GM18867 (cell line): Measurements from ENCODE around the gene COTL1.
"Not testable (repeated sequence)": the region's sequence is repeated elsewhere in the genome, so short reads cannot be mapped to it uniquely, and the experiment has no call there.

Experiments
- ATAC-seq: cut with Tn5 transposase; IDR thresholded peaks from one replicate; pipeline ENCODE4 v1.9.1; 2021; ENCODE audit warnings: mild to moderate bottlenecking, moderate library complexity; ENCODE audit not compliant: unreplicated experiment

Gene COTL1

DNA sequence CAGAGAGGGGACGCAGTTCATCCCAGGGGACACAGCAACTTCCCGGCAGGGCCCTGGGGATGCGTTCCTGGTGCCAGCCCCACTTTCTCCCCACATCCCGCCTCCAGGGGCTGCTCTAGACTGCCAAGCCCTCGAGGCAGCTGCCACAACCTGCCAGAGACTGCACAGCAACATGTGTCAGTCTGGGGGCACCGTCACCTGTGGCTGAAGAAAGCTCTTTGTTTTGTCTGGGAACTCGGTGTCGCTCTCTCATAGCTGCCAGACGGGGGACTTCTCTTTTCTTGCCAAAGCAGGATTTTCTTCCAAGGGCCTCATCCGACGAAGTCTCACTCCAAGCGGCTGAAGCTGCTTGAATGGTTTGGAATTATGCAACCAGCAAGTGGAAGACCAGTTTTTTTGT, 43.7 kb downstream of the COTL1 start:
- ATAC-seq, result no peak

DNA sequence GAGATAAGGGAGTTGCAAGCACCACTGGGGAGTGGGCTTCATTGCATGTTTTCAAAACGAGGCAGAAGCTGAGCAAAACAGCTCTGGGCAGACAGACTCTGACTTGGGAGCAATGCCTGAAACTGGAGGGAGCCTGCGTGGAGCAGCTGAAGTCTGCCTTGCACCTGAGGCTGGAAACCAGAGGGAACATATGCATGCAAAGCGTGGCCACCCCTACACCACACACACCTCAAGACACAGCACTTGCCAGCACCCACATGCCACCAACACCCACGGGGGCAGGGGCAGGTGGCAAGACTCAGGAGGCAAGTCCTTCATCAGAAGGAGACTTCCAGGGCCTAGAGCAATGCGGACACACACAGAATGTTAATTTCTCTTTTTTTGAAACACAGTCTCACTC, 45.8 kb downstream of the COTL1 start:
- ATAC-seq, result peak; percentile 39

DNA sequence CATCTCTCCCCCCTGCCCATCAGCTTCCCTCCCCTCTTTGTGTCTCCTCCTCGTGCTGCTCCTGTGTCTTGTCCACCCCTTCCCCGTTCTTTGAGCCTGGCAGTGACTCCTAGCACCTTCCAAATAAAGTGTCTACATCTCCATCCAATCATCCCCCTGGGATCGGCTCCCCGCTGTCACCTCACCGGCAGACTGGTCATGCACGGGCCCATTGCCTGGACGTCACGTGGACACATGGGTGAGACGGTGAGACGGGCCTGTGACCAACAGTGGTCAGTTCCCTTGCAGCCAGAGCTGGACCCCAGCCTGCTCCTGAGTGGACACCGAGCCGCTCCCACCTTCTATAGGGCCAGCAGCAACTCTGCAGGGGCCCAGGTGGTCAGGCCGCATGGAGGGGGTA, 46.4 kb downstream of the COTL1 start:
- ATAC-seq, result no peak

DNA sequence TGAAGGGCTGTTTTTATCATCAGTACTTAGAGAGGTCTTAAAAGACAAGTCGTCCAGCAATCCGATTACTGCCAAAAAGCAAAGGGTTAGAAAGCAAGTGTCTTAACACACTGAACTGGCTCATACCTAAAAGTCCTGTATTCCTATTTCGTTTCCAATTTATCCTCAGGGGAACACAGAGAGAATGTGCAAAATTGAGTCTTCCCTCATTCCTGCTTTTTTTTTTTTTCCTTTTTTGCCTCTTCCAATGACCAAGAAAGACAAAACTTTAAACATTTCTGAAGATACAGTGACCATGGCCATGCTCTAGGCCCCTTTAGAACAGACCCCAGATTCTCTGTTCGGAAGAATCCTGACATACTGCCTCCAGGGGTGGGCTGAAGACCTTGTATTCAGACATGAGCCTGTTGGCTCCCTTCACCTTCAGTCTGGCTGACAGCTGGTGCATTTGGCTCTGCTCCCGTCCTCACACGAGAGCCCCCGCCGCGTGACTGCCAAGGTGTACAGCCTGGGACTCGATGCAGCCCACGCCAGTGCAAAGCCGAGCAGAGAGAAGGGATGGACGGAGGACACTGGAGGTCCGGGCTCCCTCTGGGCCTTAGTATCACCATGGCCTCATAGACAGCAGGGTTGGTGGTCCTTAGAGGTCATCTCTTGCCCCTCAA, 47.0 kb downstream of the COTL1 start:
- ATAC-seq, result no peak

DNA sequence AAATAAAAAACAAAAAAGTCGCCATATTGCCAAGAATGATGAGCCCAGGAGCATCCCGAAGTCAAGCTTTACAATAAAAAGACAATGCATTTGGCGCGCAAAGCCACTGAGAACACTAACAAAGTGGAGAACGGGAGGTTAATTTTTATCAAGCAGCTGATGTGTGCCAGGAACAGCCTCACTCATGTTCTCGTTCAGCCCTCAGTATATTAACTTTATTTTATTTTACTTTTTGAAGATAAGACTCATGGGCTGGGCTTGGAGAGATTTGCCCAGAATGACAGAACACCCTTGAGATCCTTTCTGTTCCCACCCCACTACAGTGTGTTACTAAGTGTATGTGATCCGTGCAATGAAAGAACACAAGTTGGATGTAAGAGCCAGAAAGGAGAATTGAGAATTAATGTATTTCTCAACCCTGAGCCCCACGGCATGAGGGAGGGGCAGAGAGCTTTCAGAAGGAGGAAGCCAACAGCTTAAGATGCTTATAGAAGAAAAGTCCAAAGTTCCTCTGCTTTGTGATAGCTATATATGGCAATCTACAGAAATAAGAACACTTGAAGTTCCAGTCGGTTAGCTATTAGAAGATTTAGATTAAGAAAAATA, 48.4 kb downstream of the COTL1 start:
- ATAC-seq, result no peak

DNA sequence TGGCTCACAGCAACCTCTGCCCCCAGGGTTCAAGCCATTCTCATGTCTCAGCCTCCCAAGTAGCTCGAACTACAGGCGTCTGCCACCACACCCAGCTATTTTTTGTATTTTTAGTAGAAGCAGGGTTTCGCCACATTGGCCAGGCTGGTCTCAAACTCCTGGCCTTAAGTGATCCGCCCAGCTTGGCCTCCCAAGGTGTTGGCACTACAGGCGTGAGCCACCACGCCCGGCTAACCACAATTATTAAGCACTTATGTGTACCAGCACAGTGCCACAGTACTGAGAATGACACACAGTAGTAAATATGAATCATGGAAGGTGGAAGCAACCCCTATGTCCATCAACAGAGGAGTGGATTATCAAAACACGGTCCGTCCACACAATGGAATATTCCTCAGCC, 49.8 kb downstream of the COTL1 start:
- no peak for ATAC-seq

DNA sequence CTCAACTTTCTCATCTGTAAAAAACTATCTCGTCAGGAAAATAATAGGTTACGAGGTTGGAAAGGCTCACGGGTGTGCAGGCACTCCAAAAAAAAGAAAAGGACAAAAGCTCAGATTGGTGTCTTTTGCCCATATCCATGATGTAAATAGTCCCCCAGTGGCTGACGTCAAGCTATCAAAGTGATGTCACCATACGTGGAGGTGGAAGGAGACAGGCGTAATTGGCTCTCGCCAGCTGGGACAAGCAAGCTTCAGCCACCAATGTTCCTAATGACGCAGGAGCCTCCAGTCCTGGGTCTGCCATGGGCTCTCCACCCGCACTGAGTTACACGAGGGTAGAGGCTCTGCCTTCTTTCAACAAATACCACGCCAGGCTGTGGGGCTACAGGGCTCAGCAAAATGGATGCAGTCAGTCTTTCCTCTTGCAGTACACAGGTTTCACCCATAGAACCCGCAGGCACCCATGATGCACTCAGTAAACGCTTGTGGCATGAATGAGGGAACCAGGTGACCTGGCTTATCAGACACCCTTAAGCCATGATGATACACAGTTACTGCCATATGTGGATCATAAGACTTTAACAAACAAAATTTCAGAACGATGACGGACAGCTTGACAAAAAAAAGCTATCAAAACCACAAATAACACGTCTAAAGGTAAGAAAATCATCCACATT, 50.5 kb downstream of the COTL1 start:
- no peak for ATAC-seq

DNA sequence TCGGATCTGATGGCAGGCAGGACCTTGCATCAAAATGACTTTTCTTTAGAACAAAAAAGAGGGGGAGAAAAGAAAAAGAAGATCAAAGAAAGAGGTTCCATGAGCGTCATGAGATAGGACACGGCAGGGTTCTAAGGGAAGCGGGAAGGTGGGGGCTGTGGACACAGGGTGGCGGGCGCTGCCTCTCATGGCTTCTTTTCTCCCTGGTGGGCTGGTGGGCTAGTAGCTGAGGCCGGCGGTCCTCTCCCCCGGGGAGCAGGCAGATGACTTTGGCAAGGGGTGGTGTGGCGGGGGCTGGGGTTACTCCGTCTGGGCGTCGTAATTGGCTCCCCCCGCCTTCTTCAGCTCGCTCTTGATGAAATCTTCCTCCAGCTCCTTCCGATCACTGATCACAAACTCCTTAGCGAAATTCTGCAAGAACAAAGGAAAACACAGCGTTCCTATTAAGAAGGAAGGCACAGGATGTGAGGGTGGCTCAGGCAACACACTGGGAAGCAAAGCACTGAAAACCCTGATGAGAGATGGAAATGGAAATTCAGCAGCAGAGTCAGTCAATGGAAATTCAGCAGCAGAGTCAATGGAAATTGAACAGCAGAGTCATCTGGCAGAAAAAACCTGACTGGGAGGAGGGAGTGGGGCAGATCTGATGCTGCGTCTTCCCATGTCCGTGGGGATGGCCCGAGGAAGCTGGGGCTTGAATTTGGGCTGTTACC, 51.2 kb downstream of the COTL1 start:
- no peak for ATAC-seq

DNA sequence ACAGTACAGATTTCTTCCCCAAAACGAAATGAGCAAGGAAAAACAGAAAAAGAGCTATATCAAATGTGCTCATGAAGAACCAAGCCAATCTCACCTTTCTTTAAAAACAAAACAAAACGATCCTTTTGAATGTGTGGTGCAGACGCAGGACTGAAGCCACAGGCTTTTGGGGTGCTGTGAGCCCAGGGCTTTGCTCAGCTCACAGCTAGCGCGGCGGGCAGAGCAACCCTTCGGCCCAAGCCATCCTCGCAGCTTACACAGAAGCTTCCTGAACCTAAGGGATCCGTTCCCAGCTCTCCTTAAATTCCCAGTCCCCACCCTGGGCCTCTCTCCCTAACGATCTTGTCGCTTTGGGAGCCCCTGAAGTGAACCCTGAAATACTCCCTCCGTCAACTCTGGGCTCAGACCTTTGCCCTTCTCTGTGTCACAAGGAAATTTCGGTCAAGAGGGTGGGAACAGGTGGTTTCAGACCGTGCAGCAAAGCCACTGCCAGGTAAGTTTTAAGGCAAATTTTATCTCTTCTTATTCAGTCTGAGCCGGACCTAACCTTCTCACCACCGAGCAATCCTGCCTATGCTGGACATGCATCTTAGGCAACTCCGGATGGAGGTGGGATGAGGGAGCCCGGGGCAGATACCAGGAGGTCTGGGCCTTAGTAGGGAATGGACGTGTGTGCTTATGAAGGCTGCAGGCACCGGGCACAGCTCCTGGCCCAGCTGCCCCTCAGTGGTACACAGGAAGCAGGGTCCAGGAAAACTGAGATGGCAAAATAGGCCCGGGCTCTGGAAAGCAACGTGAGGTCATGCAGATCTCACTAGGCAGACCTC, 52.0 kb downstream of the COTL1 start:
- ATAC-seq, result no peak

DNA sequence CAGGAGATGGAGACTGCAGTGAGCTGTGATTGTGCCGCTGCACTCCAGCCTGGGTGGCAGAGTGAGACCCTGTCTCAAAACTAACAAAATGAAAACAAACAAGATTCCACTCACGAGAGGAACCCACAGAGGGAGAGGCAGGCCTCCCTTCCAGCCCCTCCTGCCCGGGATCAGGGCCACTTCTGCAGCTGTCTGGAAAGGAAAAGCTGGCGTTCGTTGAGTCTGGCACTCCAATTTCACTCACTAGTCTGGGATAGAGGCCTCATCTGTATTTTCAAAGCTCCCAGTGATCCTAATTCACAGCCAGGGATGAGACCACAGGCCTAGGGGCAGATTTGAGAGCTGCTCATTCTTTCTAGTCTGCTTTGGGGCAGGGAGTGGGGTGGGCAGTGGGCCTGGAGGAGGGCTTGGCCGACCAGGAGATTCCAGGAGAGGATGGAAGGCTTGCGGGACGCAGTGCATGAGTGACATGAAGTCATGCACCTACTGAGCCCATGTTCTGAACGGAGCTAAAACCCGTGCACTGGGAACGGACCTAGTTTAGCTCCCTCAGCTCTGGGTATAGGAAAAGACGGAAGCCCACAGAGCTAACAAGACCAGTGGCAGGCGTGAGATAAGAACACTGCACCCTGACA, 54.0 kb downstream of the COTL1 start:
- ATAC-seq, result no peak

DNA sequence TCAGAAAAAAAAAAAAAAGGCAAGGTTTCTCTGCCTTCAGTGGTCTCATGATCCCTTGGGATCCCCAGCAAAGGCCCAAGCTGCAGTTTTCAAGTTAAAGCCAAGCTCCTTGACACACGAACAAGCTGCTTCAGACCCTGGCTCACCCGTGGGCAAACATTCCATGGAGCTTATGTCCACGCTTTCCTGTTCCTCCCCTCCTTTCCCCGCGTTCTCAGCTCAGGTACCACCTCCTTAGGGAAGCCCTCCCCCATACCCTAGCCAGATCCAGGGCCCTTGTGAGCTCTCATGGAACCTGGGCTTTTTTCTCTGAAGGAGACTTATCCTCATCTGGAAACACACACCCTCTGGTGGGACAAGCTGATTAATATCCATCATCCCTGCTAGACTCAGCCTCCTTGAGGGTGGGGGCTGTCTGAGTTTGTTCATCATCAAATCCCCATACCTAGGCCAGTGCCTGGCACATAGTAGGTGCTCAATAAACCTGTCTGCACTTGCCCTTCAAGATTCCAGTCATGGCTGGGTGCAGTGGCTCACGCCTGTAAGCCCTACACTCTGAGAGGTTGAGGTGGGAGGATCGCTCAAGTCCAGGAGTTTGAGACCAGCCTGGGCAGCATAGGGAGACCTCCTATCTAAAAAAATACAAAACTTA, 54.7 kb downstream of the COTL1 start:
- ATAC-seq, result no peak

DNA sequence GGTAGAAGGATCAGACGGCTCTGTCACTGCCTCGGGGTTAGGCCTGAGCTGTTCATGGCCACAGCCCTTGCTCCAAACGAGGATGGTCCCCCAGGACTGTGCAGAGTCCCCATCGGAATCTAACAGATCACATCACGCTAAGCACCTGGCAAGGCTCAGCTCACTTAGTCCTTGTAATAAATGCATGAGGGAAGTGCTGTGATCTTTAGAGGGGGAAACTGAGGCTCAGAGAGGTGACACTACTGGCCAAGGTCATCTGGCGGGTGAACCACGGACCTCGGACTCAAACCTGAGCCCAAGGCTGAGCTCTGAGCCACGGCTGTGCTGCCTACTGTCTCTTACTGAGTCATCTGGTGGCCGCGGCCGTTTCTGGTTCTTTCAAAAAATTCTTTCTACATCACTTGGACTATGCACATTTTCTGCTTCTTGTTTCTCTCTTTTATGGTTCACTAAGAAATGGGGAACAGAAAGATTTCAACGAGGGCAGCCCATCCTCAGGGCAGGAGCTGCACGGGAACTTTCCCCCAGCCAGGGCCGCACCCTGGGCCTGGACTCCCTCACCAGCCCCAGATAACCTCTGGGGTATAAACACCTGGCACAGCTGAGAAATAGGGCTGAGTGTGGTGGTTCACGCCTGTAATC, 55.6 kb downstream of the COTL1 start:
- no peak for ATAC-seq

DNA sequence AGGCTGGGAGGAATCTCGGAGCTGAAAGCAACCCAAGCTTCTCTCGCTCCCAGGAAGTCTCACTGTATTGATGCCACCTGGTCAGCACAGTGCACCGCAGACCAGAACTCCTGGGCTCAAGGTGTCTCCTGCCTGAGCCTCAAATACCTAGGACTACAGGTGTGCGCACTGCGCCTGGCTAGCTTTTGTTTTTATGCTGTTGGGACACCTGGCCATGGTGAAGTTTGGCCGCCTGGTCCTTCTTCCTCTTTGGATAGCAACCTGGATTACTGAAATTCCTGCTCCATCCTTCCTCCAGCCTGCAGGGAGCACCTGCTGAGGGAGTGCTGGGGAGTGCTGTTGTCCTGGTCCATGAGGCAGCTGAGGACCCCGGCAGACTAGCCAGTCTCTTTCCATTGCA, 56.6 kb downstream of the COTL1 start:
- ATAC-seq, result no peak

DNA sequence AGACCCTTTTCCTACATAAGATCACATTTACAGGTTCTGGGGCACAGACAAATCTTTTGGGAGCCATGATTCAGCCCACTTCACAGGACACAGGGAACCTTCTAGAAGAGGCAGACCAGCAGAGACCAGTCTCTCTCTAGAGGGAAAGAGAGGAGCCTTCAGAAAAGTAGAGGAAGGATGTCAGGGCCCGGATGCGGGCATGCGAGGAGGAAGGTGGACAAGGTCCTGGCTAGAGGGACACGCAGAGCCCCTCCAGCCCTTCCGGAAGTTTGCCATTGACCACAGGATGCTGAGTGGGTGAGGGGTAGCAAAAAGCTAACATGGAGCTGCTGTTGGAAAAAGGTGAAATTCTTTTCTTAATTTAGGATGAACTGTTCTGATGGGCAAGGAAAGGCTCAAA, 57.6 kb downstream of the COTL1 start:
- no peak for ATAC-seq

DNA sequence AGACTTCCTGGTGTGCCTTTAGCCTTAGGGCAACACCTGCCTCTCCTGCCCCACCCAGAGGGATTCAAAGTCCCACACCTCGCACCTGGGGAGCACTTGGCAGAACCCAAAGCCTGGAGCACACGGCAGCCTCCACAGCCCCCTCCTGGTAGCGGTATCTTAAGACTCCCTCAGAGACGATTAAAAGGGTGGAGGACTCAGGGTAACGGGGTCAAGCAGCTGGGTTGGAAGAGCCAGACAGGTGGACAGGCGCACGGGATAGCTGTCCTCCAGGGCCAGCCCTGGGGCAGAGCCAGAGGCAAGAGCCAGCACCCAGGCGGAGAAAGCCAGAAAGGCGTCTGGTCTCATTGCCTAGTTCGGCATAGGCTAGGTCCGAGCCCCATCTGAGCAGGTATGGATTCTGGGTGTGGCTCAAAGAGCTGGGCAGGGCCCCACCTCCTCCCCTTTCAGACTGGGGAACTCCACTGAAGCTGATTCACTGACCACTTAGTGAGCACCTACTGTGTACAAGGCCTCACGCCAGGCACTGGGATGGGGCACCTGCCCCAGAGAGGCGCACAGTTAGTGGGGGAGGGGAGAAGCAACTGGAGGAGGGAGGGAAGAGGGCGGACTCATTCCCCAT, 58.5 kb downstream of the COTL1 start:
- no peak for ATAC-seq

DNA sequence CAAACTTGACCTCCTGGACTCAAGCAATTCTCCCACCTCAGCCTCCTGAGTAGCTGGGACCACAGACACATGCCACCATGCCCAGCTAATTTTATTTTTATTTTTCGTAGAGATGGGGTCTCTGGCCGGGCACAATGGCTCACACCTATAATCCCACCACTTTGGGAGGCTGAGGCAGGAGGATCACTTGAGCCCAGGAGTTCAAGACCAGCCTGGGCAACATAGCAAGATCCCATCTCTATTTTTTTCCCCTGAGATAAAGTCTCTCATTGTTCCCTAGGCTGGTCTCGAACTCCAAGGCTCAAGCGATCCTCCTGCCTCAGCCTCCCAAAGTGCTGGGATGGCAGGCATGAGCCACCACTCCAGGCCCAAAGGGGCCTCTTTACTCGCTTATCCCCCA, 59.0 kb downstream of the COTL1 start:
- not testable (repeated sequence) for ATAC-seq

DNA sequence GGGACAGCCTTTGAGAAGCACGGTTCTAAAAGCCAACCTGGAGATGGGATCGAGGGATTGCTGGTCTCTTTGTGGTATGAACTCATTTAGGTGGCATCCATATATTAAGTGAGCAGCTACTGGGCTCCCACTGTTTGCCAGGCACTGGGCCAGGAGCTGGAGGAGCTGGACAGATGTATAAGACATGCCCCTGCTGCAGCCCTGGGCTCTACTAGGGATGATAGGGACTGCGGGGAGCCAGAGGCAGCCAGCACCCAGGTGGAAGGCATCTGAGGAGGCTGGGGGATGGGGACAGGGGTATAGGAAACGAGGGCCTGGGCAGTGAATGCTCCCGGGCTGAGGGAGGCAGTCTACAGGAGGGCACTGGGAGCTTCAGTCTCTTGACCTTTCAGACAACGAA, 60.4 kb downstream of the COTL1 start:
- ATAC-seq, result no peak

DNA sequence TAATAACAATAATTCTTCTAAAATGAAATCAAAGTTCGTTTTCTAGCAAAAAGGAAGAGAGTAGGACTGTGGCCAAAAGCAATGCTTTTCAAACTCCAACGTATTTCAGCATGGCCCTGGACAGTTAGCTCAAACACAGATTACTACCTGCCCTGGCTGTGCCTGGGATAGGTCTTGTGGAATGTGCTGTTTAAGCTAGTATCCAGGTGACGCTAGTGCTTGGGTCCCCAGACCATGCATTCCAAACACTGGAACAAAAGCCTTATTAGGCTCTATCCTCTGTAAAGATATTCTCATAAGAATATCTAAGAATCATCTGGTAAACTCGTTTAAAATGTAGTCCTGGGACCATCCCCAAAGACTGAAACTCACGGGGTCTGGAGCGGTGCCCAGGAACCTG, 60.8 kb downstream of the COTL1 start:
- ATAC-seq, result no peak
